H9 (cell line): ENCODE measurements around the gene OBP2B. TPM values are rescaled to one million over a fixed set of nuclear protein-coding genes. Genes with fewer than 3 reads are reported as not detected.
A peak's percentile ranks its signal among the peaks of the same experiment; 100 is the strongest.

Experiments used
- DNase-seq: peaks from one replicate; pipeline ENCODE4 v3.0.0-alpha.2; 2017
- H2AFZ ChIP-seq: one replicate; pipeline ENCODE4 v1.6.1; 2013; ENCODE audit warnings: mild to moderate bottlenecking, low read length, control low read depth, moderate library complexity
- H2AK5ac ChIP-seq: 2 replicates; pipeline ENCODE4 v1.6.1; 2013; ENCODE audit warnings: low read length, control low read depth, mixed read lengths; ENCODE audit not compliant: insufficient read length
- H2BK120ac ChIP-seq: one replicate; pipeline ENCODE4 v1.6.1; 2013; ENCODE audit warnings: low read depth, mild to moderate bottlenecking, low read length, control low read depth, inconsistent platforms; ENCODE audit not compliant: poor library complexity, severe bottlenecking
- H2BK12ac ChIP-seq: 2 replicates; pipeline ENCODE4 v1.6.1; 2013; ENCODE audit warnings: low read length, control low read depth, mixed read lengths, low read depth; ENCODE audit not compliant: insufficient read length
- H2BK15ac ChIP-seq: 2 replicates; pipeline ENCODE4 v1.6.1; 2013; ENCODE audit warnings: low read depth, low read length, control low read depth
- H2BK20ac ChIP-seq: one replicate; pipeline ENCODE4 v1.6.1; 2013; ENCODE audit warnings: low read depth, mild to moderate bottlenecking, low read length, control low read depth, inconsistent platforms; ENCODE audit not compliant: poor library complexity, severe bottlenecking
- H2BK5ac ChIP-seq: 2 replicates; pipeline ENCODE4 v1.6.1; 2013; ENCODE audit warnings: low read length, control low read depth, mixed read lengths; ENCODE audit not compliant: insufficient read length
- H3K14ac ChIP-seq: 2 replicates; pipeline ENCODE4 v1.6.1; 2013; ENCODE audit warnings: low read length, control low read depth; ENCODE audit not compliant: insufficient read depth
- H3K18ac ChIP-seq: 2 replicates; pipeline ENCODE4 v1.6.1; 2013; ENCODE audit warnings: low read depth, mild to moderate bottlenecking, mixed read lengths, low read length, control low read depth; ENCODE audit not compliant: insufficient read length
- H3K23ac ChIP-seq: 2 replicates; pipeline ENCODE4 v1.6.1; 2013; ENCODE audit warnings: low read length, control low read depth, mixed read lengths, low read depth; ENCODE audit not compliant: insufficient read length
- H3K23me2 ChIP-seq: 2 replicates; pipeline ENCODE4 v1.6.1; 2013; ENCODE audit warnings: low read depth, mild to moderate bottlenecking, mixed read lengths, low read length, control low read depth; ENCODE audit not compliant: insufficient read length, poor library complexity, severe bottlenecking
- H3K27ac ChIP-seq: 2 replicates; pipeline ENCODE4 v1.5.1; 2013; ENCODE audit warnings: low read length, control low read depth, mixed read lengths, low read depth; ENCODE audit not compliant: insufficient read length
- H3K27me3 ChIP-seq: 2 replicates; pipeline ENCODE4 v1.6.1; 2013; ENCODE audit warnings: low read length, control low read depth, inconsistent platforms; ENCODE audit not compliant: insufficient read depth
- H3K4ac ChIP-seq: 2 replicates; pipeline ENCODE4 v1.6.1; 2013; ENCODE audit warnings: low read depth, mild to moderate bottlenecking, control low read depth, inconsistent platforms, low read length, moderate library complexity
- H3K4me1 ChIP-seq: 2 replicates; pipeline ENCODE4 v1.6.1; 2013; ENCODE audit warnings: low read length, control low read depth, inconsistent platforms; ENCODE audit not compliant: insufficient read depth
- H3K4me2 ChIP-seq: 2 replicates; pipeline ENCODE4 v1.6.1; 2013; ENCODE audit warnings: low read length, control low read depth, mixed read lengths; ENCODE audit not compliant: insufficient read length, insufficient read depth
- H3K56ac ChIP-seq: 2 replicates; pipeline ENCODE4 v1.6.1; 2013; ENCODE audit warnings: low read depth, mild to moderate bottlenecking, mixed read lengths, low read length, control low read depth; ENCODE audit not compliant: insufficient read length
- H3K79me1 ChIP-seq: 2 replicates; pipeline ENCODE4 v1.6.1; 2013; ENCODE audit warnings: low read depth, mild to moderate bottlenecking, moderate library complexity, low read length, control low read depth, inconsistent platforms; ENCODE audit not compliant: insufficient read depth, poor library complexity, severe bottlenecking
- H3K79me2 ChIP-seq: 2 replicates; pipeline ENCODE4 v1.6.1; 2013; ENCODE audit warnings: low read length, control low read depth, inconsistent platforms; ENCODE audit not compliant: insufficient read depth
- H3K9ac ChIP-seq: 2 replicates; pipeline ENCODE4 v1.6.1; 2013; ENCODE audit warnings: low read length, control low read depth, mixed read lengths; ENCODE audit not compliant: insufficient read length; ENCODE audit errors: extremely low read depth
- H3K9me3 ChIP-seq: one replicate; pipeline ENCODE4 v1.6.1; 2013; ENCODE audit warnings: low read depth, low read length, inconsistent platforms; ENCODE audit not compliant: control insufficient read depth
- H3T11ph ChIP-seq: one replicate; pipeline ENCODE4 v1.6.1; 2013; ENCODE audit warnings: mild to moderate bottlenecking, low read length, control low read depth, inconsistent platforms
- H4K20me1 ChIP-seq: one replicate; pipeline ENCODE4 v1.6.1; 2013; ENCODE audit not compliant: control insufficient read depth, insufficient read length, insufficient read depth
- H4K5ac ChIP-seq: 2 replicates; pipeline ENCODE4 v1.6.1; 2013; ENCODE audit warnings: low read depth, mild to moderate bottlenecking, mixed read lengths, low read length, control low read depth; ENCODE audit not compliant: insufficient read length
- H4K8ac ChIP-seq: replicated peaks from 2 replicates; pipeline ENCODE4 v1.6.1; 2013; ENCODE audit warnings: low read length, control low read depth, mixed read lengths, low read depth; ENCODE audit not compliant: insufficient read length
- H4K91ac ChIP-seq: 2 replicates; pipeline ENCODE4 v1.6.1; 2013; ENCODE audit warnings: low read depth, mild to moderate bottlenecking, moderate library complexity, mixed read lengths, low read length, control low read depth; ENCODE audit not compliant: insufficient read length
- H3K27ac Mint-ChIP-seq, 3 experiments: 2 replicates in 2 of 3; 3 replicates in 1 of 3; pipeline ENCODE4 v1.8.0; 2020 to 2021; ENCODE audit warnings: mixed read lengths in 3 of 3, mild to moderate bottlenecking in 1 of 3, moderate library complexity in 1 of 3
- H3K27me3 Mint-ChIP-seq: 2 replicates; pipeline ENCODE4 v1.8.0; 2021; ENCODE audit warnings: low read depth, mild to moderate bottlenecking, moderate library complexity, mixed read lengths
- H3K36me3 Mint-ChIP-seq, 3 experiments: 2 replicates in 2 of 3; 3 replicates in 1 of 3; pipeline ENCODE4 v1.8.0; 2020 to 2021; ENCODE audit warnings: low read depth in 3 of 3, mixed read lengths in 3 of 3; ENCODE audit not compliant: insufficient read depth in 1 of 3
- H3K4me1 Mint-ChIP-seq, 2 experiments: 2 replicates each; pipeline ENCODE4 v1.8.0; 2020; ENCODE audit warnings: mixed read lengths in 2 of 2
- H3K4me3 Mint-ChIP-seq, 2 experiments: 2 replicates in 1 of 2; 3 replicates in 1 of 2; pipeline ENCODE4 v1.8.0; 2020 to 2021; ENCODE audit warnings: mild to moderate bottlenecking in 2 of 2, mixed read lengths in 2 of 2, moderate library complexity in 1 of 2
- H3K9me3 Mint-ChIP-seq, 2 experiments: 2 replicates in 1 of 2; 3 replicates in 1 of 2; pipeline ENCODE4 v1.8.0; 2020; ENCODE audit warnings: mild to moderate bottlenecking in 2 of 2, mixed read lengths in 2 of 2, moderate library complexity in 1 of 2
- WGBS: extraction: QIAGEN DNeasy Blood & Tissue Kit; methylation state at CpG from one replicate; pipeline ENCODE4 v1.1.7; 2013; ENCODE audit warnings: missing lambda C conversion rate, low lambda C conversion rate, mixed read lengths; ENCODE audit not compliant: insufficient read length; ENCODE audit errors: extremely low coverage; 5-methylcytosine and 5-hydroxymethylcytosine counted together
- total RNA-seq: library from RNA; stranded (reverse); gene quantifications from 2 replicates; pipeline ENCODE4 v1.2.1, GENCODE V29; 2021
- TF ChIP-seq, protein P1 (sequence below): fragments of 200-600 bp; sonication (generic); conservative IDR thresholded peaks from 3 replicates; pipeline ENCODE4 v1.8.0; 2021; ENCODE audit warnings: antibody characterized with exemption, mild to moderate bottlenecking

The OBP2B gene
- total RNA-seq, 1 experiment from 2014 or later = not detected

DNA sequence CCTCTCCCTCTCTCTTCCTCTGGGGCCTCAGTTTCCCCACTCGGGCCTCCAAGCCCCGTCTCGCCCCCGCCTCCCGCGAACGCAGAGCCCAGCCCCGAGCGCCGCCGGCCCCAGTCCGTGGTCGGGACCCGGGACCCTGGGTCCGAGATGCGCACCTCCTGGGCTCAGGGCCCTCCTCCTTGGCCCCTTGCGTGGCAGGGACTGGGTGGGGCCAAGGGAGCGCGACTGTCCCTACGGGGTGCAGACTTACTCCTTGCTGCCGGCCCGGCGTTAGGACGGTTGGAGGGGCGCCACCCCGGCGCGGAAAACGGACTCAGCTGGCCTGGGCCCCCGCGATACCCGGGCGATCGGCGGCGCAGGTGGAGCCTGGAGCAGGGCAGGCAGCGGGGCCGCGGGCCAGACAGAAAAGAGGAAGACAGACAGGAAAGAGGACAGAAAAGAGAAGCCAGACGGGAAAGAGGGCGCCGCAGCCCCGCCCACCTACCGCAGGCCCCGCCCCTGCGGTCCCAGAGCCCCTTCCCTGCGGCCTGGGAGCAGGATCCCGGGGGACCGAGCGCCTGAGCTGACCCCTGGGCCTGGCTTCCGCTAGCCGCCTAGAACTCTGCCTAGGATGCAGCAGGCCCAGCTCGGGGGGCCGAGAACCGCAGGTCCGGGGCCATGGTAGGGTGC lies 45.4 kb downstream of the OBP2B start, which contains the start of gene GBGT1:
GBGT1 (minus strand) TSS at position 411 of the 669 bp plus-strand sequence. CDS start 1,502 bp downstream, outside the sequence.
- peak within 1 kb of the TSS; percentile 73 to 83 for H3K4me3 Mint-ChIP-seq
- peaks cover 8 to 10% (median 9%) of the 10 kb centered on the region in 3 experiments; a peak in 5 of 7 replicates for H3K36me3 Mint-ChIP-seq
- no peaks in the 10 kb centered on the region for H4K20me1 ChIP-seq
- no peaks in the 10 kb centered on the region for H3K4me1 ChIP-seq
- no peaks in the 10 kb centered on the region for H3K9me3 ChIP-seq
- WGBS = no CpG with 5 or more reads among the region's 56 CpGs
- H2BK20ac ChIP-seq = no peak within 1 kb of the TSS
- H3K9me3 Mint-ChIP-seq = no peaks in the 10 kb centered on the region
- H3K27ac ChIP-seq = no peak within 1 kb of the TSS
- peak; percentile 84 for DNase-seq
- peaks cover 12% of the 10 kb centered on the region in 2 experiments for H3K4me1 Mint-ChIP-seq
- H3K18ac ChIP-seq = no peak within 1 kb of the TSS
- H3K14ac ChIP-seq = no peak within 1 kb of the TSS; the same call in 1 of the 2 replicates
- no peak within 1 kb of the TSS for H2AK5ac ChIP-seq
- no peak within 1 kb of the TSS for H2BK15ac ChIP-seq
- no peaks in the 10 kb centered on the region for H3K79me1 ChIP-seq
- no peak within 1 kb of the TSS for H3K56ac ChIP-seq
- H3K9ac ChIP-seq = no peak within 1 kb of the TSS
- TF ChIP-seq, protein P1, sequence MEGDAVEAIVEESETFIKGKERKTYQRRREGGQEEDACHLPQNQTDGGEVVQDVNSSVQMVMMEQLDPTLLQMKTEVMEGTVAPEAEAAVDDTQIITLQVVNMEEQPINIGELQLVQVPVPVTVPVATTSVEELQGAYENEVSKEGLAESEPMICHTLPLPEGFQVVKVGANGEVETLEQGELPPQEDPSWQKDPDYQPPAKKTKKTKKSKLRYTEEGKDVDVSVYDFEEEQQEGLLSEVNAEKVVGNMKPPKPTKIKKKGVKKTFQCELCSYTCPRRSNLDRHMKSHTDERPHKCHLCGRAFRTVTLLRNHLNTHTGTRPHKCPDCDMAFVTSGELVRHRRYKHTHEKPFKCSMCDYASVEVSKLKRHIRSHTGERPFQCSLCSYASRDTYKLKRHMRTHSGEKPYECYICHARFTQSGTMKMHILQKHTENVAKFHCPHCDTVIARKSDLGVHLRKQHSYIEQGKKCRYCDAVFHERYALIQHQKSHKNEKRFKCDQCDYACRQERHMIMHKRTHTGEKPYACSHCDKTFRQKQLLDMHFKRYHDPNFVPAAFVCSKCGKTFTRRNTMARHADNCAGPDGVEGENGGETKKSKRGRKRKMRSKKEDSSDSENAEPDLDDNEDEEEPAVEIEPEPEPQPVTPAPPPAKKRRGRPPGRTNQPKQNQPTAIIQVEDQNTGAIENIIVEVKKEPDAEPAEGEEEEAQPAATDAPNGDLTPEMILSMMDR = no peak
- no peak within 1 kb of the TSS for H2BK120ac ChIP-seq
- H3K27me3 Mint-ChIP-seq = peaks cover 25% of the 10 kb centered on the region
- no peak within 1 kb of the TSS for H4K91ac ChIP-seq
- H3K23me2 ChIP-seq = peaks cover 4% of the 10 kb centered on the region
- H4K5ac ChIP-seq = no peak within 1 kb of the TSS
- H3K27ac Mint-ChIP-seq = no peak within 1 kb of the TSS; a peak in 1 of 7 replicates
- H2AFZ ChIP-seq = no peak within 1 kb of the TSS
- H3K27me3 ChIP-seq = no peaks in the 10 kb centered on the region
- H3K23ac ChIP-seq = no peak within 1 kb of the TSS
- no peak within 1 kb of the TSS for H2BK5ac ChIP-seq
- no peak within 1 kb of the TSS for H4K8ac ChIP-seq
- H3K79me2 ChIP-seq = no peaks in the 10 kb centered on the region
- H2BK12ac ChIP-seq = no peak within 1 kb of the TSS
- H3T11ph ChIP-seq = no peak within 1 kb of the TSS
- H3K4me2 ChIP-seq = peak within 1 kb of the TSS; percentile 31
- H3K4ac ChIP-seq = no peak within 1 kb of the TSS
